GM19238 (cell line): ENCODE results near the gene HMG20B.
"Not testable (repeated sequence)": the region's sequence is repeated elsewhere in the genome, so short reads cannot be mapped to it uniquely, and the experiment has no call there.

Experiments
- DNase-seq: peaks from one replicate; pipeline ENCODE4 v3.0.0; 2011; ENCODE audit warnings: low spot score; ENCODE audit not compliant: insufficient read length

Gene HMG20B

DNA sequence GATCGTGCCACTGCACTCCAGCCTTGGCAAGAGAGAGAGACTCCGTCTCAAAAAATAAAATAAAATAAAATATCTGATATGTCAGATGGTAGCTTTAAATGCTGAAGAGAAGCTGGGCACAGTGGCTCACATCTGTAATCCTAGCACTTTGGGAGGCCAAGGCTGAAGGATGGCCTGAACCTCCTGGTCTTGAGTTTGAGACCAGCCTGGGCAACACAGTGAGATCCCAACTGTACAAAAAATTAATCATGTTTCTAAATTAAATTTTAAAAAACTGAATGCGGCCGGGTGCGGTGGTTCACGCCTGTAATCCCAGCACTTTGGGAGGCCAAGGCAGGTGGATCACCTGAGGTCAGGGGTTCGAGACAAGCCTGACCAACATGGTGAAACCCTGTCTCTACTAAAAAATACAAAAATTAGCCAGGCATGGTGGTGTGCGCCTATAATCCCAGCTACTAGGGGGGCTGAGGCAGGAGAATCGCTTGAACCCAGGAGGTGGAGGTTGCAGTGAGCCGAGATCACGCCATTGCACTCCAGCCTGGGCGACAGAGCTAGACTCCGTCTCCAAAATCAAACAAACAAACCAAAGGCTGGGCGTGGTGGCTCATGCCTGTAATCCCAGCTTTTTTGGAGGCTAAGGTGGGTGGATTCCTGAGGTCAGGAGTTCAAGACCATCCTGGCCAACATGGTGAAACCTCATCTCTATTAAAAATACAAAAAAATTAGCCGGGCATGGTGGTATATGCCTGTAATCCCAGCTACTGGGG, 11.5 kb downstream of the HMG20B start:
- not testable (repeated sequence) for DNase-seq

DNA sequence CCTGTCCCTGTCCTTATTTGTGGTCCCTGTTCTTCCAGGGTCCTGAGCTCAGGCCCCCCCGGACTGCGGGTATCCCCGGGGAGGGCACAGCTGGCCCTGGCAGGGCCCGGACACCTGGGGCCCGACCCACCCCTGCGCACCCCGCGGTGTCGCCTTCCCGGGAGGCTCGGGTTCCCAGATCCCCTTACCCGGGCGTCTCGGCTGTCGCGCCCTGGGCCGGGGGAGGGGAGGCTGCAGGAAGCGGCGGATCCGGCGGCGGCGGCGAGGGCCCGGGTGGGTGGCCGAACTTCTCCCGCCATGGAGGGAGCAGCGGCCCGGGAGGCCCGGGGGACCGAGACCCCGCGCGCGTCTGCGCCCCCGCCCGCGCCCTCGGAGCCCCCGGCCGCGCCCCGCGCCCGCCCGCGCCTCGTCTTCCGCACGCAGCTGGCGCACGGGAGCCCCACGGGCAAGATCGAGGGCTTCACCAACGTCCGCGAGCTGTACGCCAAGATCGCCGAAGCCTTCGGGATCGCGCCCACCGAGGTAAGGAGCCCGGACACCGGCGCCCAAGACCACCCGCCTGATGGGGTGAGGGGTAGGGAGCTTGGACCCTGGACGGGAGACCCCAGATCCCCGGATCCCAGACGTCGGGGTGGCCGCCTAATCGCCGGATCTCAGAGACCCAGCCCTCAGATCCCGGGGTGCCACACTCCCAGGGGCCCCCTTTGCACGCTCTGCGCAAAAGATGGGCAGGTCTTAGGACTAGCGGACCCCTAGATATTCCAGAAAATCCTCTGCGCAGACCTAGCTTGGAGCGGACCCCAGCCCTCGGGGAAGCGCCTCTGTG, 12.8 kb downstream of the HMG20B start, which contains the start of gene GIPC3:
Gene GIPC3 (plus strand): TSS at position 178 of the 826 bp plus-strand sequence. CDS start 120 bp downstream, at position 298.
- no peak for DNase-seq

DNA sequence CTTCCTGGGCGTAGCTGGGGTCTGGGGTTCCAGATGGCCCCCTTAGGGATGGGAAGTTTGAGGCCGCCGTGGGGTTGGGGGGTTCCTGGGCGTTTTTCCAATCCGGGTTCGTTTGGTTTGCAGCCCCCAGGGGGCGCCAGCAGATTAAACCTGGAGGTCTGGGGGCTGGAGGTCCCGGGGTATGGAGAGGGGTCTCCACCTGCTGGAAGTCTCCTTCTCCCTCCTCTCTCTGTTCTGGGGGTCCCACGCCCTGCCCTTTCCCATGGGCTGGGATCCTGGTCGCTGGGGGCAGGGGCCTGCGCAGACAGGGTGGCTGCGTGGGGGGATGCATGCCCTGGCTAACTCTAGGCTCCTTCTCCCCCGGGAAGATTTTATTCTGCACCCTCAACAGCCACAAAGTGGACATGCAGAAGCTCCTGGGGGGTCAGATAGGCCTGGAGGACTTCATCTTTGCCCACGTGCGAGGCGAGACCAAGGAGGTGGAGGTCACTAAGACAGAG, 13.4 kb downstream of the HMG20B start:
- no peak for DNase-seq

DNA sequence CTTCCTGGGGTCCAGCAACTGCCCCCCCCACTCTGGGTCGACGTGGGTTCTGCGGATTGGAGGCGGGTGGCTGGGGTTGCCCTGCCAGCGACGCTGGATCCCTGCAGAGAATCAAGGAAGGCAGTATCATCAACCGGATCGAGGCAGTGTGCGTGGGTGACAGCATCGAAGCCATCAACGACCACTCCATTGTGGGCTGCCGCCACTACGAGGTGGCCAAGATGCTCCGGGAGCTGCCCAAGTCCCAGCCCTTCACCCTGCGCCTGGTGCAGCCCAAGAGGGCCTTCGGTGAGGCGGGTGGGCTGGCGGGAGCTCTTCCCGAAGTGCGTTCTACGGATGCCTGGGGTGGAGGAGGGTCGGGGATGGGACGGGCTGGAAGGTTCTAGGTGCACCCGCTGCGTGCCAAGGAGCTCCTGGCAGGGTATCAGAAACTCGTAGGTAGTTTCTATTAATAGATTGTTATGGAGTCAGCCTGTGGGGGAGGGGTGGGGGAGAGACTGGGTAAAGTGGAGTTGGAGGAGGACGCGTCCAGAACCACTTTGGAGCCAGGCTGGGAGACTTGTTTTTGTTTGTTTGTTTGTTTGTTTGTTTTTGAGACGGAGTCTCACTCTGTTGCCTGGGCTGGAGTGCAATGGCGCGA, 14.1 kb downstream of the HMG20B start:
- DNase-seq: no peak

DNA sequence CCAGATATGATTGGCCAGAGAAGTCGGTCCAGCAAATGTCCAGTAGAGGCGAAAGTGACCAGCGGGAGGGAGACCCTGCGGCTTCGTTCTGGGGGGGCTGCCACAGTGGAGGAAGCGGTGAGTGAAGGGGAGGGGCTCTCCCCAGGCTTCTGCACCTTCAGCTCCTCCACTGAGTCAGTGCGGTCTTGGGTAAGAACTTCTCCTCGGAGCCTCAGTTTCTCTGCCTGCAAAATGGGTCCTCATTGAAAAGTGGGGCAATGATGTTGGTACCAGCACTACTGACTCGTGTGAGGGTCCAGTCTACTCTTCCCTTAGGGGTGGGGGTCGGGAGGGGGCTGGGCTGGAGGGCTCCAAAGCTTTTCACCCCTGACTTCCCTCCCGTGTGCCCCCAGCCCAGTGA, 16.7 kb downstream of the HMG20B start:
- DNase-seq: no peak

DNA sequence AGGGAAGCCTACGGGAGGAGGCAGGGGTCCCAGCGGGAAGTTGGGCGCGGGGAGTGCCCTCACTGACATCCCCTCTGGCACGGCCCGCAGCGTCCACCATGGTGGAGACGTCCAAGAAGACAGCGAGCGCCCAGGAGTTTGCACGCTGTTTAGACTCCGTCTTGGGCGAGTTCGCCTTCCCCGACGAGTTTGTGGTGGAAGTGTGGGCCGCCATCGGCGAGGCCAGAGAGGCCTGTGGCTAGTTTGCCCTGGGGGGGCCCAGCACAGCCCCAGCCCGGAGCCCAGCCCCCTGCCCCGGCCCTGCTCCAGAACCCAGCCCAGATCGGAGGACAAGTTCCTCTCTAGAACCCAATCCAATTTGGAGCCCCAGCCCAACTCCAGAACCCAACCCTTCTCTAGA, 17.2 kb downstream of the HMG20B start:
- DNase-seq: no peak

DNA sequence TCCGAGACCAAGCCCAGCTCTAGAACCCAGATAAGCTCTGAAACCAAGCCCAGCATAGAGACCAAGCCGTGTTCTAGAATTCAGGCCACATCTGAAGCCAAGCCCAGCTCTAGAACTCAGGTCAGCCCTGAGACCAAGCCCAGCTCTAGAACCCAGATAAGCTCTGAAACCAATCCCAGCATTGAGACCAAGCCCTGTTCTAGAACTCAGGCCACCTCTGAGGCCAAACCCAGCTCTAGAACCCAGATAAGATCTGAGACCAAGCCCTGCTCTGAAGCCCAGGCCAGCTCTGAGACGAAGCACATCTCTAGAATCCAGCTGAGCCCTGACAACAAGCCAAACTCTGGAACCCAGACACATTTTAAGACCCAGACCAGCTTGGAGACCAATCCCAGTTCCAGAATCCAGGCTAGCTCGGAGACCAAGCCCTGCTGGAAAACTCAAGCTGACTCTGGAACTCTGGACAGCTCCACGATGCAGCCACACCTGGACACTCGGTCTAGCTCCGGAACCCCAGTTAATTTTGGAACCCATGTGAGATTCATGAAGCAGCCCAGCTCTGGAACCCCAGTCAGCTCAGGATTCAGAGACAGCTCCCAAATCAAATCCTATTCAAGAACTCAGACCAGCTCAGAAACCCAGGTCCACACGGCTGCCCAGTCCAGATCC, 18.4 kb downstream of the HMG20B start:
- no peak for DNase-seq

DNA sequence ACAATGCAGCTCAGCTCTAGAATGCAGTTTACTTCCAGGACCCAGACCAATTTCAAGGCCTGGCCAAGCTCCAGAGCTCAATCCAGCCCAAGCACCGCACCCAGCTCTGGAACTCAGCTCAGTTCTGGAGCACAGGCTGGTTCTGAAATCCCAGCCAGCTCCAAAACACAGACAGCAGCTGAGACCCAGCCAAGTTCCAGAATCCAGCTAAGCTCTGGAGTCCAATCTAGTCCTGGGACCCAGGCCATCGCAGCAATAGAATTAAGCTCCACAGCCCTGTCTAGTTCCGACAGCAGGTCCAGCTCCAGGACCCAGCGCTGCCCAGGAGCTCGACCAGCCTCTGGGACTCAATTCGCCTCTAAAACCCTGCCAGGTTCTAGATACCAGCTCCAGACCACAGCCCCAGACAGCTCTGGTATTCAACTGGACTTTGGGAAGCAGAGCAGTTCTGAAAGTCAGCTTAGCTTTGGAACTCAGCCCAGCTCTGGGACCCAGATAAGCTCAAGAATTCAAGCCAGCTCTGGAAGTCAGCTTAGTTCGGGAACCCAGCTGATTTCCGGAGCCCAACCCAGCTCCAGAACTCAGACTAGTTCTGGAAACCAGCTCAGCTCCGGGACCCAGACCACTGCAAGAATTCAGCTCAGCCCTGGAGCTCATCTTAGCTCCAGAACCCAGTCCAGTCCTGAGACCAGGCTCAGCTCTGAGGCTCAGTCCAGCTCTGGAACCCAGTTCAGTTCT, 19.3 kb downstream of the HMG20B start:
- no peak for DNase-seq

DNA sequence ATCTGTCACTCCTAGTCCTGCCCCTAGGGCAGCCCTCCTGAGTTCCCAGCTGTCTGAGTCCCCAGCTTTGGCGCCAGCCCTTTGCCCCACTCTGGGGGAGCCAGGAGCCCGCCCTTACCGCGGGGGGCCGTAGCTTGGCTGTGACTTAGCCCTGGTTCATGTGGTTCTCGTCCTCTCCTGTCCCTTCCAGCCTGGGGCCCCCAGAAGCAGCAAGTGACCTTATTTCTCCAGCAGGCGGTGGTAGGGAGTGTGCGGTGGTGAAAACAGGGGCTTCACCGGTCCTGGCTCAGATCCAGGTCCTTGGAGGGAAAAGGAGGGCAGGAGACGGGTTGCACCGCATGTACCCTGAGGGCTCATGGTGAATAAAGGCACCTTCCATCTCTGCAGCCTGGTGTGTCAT, 20.4 kb downstream of the HMG20B start:
- DNase-seq: no peak

DNA sequence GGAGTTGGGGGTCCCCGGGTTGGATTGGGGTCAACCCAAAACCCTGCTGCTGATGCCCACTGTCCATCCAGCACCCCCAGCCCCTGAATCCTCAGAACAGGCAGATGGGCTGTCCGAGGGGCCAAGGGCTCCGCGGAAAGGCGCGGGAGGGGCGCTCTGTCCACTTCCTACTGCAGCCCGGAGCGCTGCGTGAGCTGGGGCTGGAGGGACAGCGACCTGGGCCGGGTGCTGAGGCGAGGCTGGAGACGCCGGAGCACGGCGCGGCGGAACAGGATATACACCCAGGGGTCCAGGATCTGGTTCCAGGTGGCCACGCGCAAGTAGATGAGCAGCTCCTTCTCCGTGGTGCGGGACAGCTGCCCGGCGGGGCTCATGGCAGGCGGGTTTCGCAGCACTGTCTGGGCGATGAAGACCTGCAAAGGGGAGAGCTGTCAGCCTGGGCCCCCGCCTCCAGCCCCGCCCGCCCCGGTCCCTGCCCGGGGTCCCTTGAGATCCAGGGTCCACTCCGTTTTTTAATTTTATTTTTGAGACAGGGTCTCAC, 22.8 kb downstream of the HMG20B start:
- DNase-seq: no peak

DNA sequence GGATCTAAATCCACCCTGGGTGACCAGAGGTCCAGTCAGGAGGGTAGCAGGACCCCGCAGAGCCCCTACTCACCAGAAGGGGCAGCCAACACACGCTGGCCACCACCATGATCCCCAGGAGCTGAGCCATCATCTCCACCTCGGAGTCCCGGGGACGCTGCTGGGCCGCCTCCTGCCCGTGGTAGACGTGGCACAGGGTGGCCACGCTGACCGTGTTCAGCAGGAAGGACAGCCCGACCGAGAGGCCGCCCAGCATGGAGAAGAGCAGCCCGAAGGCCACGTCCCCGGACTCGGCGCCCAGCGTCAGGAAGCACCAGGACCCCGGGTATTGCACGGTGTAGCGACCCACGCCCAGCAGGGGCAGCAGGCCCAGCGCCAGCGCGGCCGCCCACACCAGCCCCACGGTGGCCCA, 27.0 kb downstream of the HMG20B start:
- no peak for DNase-seq

DNA sequence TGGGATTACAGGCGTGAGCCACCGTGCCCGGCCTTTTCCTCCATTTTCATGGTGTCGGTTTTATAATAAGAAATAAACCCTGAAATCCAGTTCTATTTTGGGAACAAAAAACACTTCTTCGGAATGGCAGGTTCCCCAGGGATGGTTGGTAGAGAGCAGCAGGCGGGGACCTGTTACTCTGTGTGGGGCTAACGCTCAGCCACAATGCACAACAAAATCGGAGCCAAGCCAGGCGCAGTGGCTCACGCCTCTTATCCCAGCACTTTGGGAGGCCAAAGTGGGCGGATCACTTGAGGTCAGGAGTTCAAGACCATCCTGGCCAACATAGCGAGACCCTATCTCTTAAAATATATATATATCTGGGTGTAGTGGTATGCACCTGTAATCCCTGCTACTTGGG, 28.3 kb downstream of the HMG20B start:
- no peak for DNase-seq

DNA sequence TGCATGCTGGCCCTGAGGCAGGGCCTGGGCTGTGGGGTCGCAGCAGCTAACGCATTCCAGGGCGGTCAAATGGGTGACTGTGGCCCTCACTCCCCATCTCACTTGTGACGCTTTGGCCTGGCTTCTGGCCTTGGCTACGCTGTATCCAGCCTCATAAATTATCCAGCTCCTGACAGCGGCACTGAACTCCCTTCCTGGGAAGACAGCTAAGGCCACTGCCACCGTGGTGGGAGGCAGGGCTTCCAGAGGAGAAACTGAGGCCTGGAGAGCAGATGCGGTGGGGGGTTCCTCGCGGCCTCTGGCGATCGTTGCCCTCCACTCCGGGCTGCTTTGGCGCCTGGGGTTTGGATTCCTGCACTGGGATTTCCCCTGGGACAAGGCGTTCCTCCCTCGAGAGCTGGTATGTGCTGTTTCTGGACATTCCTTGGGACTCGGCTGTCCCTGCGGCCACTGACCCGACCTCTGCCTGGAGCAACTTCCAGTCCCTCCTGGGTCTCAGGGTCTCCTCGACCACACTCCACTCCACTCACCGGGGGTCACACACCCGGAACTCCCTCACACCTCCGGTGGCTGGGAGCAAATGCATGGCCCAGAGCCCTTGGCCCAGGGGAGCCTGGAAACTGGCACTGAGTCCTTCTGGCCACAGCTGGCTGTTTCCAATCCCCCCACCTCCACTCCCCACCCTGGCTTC, 30.5 kb downstream of the HMG20B start:
- DNase-seq: no peak

DNA sequence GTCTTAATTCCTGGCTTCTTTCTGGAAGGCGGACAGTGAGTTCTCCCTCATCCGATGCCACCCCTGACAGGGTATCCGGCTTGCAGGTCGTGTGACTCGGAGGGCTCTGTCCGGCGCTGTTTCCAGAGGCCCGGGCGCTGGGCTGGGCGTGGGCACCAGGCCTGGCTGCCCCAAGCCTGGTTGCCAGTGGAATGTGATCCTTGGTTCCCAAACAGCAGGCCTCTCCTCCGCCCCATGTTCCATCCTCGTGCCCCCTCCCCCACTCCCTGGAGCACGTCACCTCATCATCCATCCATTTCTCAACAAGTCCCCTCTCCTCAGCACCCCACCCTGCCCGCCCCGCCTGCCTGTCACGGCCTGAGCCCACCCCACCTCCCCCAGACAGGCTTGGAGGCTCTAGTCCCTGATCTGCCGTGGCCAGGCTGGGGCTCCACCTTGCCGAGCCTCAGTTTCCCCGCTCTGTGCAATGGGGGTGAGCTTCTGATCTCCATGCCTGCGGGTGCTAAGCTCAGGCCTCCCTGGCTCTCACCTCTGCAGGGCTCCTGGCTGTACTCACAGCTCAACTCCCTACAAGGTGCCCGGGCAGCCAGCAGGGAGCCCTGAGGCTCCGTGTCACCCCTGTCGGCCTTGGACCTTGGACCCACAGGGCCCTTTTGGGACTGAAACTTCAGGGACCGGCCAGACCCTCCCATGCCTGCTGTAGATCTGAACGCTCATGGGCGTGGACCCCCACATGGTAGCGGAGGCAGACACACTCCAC, 31.7 kb downstream of the HMG20B start:
- no peak for DNase-seq

DNA sequence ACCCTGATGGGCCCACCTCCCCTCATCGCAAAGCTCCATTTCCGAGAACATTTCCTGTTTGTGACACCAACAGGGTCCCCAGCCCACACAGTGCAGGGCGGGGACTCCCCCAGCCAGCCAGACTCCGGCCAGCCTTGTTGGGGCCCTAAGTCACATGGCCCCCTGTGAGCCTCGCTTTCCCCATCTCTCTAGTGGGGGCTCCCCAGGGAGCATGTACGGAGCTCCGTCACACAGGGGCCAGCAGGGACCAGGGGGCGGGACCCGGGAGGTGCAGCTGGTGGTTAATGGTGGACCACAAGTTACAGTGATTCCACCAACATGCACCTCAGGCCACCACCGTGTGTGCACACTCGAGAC, 32.2 kb downstream of the HMG20B start:
- DNase-seq: peak; percentile 63

DNA sequence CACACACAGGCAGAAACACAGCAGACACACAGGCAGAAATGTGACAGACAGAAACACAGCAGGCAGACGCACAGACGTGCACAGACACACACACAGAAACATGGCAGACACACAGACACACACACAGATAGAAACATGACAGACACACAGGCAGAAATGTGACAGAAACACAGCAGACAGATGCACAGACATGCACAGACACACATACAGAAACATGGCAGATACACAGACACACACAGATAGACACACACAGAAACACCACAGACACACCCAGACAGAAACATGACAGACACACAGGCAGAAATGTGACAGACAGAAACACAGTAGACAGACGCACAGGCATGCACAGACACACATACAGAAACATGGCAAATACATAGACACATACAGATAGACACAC, 32.6 kb downstream of the HMG20B start:
- no peak for DNase-seq

DNA sequence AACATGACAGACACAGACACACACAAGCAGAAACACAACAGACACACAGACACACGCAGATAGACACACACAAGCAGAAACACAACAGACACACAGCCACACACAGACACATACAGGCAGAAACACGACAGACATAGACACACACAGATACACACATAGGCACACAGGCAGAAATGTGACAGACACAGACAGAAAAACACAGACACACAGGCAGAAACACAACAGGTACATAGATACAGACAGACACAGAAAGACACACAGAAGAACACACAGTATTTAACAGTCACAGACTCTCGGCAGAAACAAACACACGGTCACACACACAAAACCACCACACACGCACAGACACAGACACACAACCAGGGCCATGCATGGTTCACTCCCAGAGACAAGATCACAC, 33.0 kb downstream of the HMG20B start:
- DNase-seq: no peak

DNA sequence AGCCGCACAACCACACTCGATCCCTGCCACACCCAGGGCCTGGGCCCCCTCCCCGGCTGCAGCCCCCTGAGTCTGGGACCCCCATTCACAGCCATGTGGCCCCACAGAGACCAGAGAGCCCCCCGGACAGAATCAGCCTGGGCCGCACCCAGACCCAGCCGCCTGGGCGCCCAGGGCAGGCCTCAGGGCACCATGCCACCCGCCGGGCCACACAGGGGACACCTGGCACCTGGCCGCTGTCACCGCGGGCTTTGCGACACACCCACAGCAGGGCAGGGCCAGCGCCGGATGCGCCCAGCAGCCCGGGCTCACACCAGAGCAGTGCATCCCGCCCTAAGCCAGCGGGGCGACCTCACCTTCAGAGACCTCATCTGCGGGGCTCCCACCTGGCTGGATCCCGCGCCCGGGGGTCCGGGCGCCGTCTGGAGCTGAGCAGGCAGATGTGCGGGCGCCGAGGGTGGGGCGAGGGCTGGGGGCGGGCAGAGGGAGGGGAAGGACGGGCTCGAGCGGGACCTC, 33.5 kb downstream of the HMG20B start:
- no peak for DNase-seq

DNA sequence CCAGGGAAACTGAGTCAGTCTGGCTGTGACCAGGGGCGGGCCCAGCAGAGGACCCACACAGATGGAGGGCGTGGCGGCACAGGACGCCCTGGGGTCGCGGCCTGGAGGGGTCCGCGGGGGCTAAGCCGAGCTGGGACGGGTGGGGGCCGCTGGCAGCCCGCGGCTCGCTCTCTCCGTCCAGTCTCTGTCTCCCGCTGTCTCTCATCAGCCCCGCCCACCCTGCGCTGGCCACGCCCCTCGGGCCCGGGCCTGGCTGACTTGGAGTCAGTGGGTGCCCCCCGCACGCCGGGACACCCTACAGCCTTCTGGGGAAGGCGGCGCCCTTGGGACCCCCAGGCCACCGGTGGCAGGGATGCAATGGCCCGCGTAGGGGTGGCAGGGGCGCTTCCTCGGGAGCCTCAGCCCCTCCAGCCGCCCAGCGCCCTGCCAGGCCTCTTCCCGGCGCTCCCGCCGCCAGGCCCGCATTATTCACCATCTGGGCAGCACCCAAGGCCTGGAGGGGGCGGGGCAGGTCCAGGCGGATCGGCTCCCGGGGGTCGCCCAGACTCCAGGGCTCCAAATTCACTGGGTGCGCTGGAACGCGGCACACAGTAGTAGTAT, 34.0 kb downstream of the HMG20B start, which contains the start of gene TBXA2R:
Gene TBXA2R (minus strand): TSS at position 186 of the 600 bp plus-strand sequence. CDS start 6,241 bp downstream, outside the sequence.
- peak; percentile 70 for DNase-seq
